HCT116 (cell line): ENCODE data around the gene TSR1. TPM values are rescaled to one million over a fixed set of nuclear protein-coding genes. Genes with fewer than 3 reads are reported as not detected.

Experiments used
- ATAC-seq: fragments of 200-7000 bp; cut with Tn5 transposase; 2 replicates; pipeline ENCODE4 v1.9.1; 2020; ENCODE audit warnings: mild to moderate bottlenecking, moderate library complexity
- BruUV-seq: library from RNA; stranded (reverse); fragments of 400-500 nt; replicated peaks from 2 replicates; lab custom pipeline; 2021; lab: Mats Ljungman, UMichigan
- CTCF ChIA-PET: fragments of 300-600 bp; sonication (Branson Sonifier 250); formaldehyde crosslinking; loops from one replicate; lab custom pipeline; 2021; ENCODE audit warnings: antibody characterized with exemption; lab: Charles Lee
- POLR2A ChIA-PET: fragments of 300-600, 350-600 bp; sonication (Branson Sonifier 250); formaldehyde crosslinking; loops from one replicate; lab custom pipeline; 2021; ENCODE audit warnings: antibody characterized with exemption; lab: Charles Lee
- RAD21 ChIA-PET, 2 experiments: fragments of 300-600 bp; sonication (Branson Sonifier 250); formaldehyde crosslinking; loops; one replicate each; lab custom pipeline; 2023; ENCODE audit warnings: low total read pairs in 2 of 2; ENCODE audit not compliant: uncharacterized antibody in 2 of 2, unreplicated experiment in 2 of 2, low non-redundant PET in 1 of 2; lab: Charles Lee
- DNase-seq: peaks from one replicate; pipeline ENCODE4 v3.0.0-alpha.2; 2010; ENCODE audit warnings: low read depth, low spot score
- H2AFZ ChIP-seq: fragments of 200-600 bp; shearing (Covaris generic), sonication (generic); 2 replicates; pipeline ENCODE4 v1.6.1; 2017; ENCODE audit warnings: low read depth, mixed run types, mixed read lengths, antibody characterized with exemption, low read length; ENCODE audit not compliant: poor library complexity, severe bottlenecking
- H3K27ac ChIP-seq: 2 replicates; pipeline ENCODE4 v1.5.1; 2012; ENCODE audit warnings: low read depth, low read length
- H3K27me3 ChIP-seq: fragments of 200-600 bp; sonication (generic); 2 replicates; pipeline ENCODE4 v1.6.1; 2016; ENCODE audit warnings: mixed run types, low read length, mixed read lengths; ENCODE audit not compliant: insufficient read depth
- H3K36me3 ChIP-seq, 2 experiments: fragments of 200-500 bp in 1 of 2; fragments of 200-600 bp in 1 of 2; sonication (Bioruptor generic) in 1 of 2; sonication (generic) in 1 of 2; 2 replicates each; pipeline versions ENCODE4 v1.5.1 to v1.6.1; 2014 to 2016; ENCODE audit warnings: low read length in 2 of 2, inconsistent platforms in 1 of 2, mixed read lengths in 1 of 2, mixed run types in 1 of 2; ENCODE audit not compliant: insufficient read depth in 2 of 2, control insufficient read depth in 1 of 2
- H3K4me1 ChIP-seq, 2 experiments: fragments of 200-600 bp in 1 of 2; sonication (generic) in 1 of 2; 2 replicates each; pipeline versions ENCODE4 v1.5.1 to v1.6.1; 2012 to 2017; ENCODE audit warnings: low read length in 2 of 2, inconsistent platforms in 1 of 2, mild to moderate bottlenecking in 1 of 2, mixed read lengths in 1 of 2, mixed run types in 1 of 2, moderate library complexity in 1 of 2; ENCODE audit not compliant: insufficient read depth in 2 of 2, control insufficient read depth in 1 of 2
- H3K4me2 ChIP-seq: fragments of 200-600 bp; sonication (generic); 2 replicates; pipeline ENCODE4 v1.6.1; 2017; ENCODE audit warnings: mixed run types, low read length, mixed read lengths
- H3K4me3 ChIP-seq, 2 experiments: fragments of 200-600 bp in 1 of 2; sonication (generic) in 1 of 2; replicated peaks in 1 of 2; 2 replicates each; pipeline ENCODE4 v1.5.1; 2011 to 2016; ENCODE audit warnings: low read length in 2 of 2, control low read depth in 1 of 2, low read depth in 1 of 2, mild to moderate bottlenecking in 1 of 2, mixed read lengths in 1 of 2, mixed run types in 1 of 2
- H3K79me2 ChIP-seq: fragments of 200-600 bp; sonication (generic); 2 replicates; pipeline ENCODE4 v1.6.1; 2017; ENCODE audit warnings: mild to moderate bottlenecking, mixed run types, low read length, moderate library complexity, mixed read lengths; ENCODE audit not compliant: insufficient read depth
- H3K9ac ChIP-seq: fragments of 200-600 bp; sonication (generic); 2 replicates; pipeline ENCODE4 v1.6.1; 2016; ENCODE audit warnings: low read length, mixed read lengths
- H3K9me2 ChIP-seq: fragments of 200-600 bp; sonication (generic), shearing (Covaris generic); 2 replicates; pipeline ENCODE4 v1.6.1; 2017; ENCODE audit warnings: mixed run types, mild to moderate bottlenecking, moderate library complexity; ENCODE audit not compliant: insufficient read depth
- H3K9me3 ChIP-seq, 2 experiments: fragments of 200-500 bp in 1 of 2; fragments of 200-600 bp in 1 of 2; sonication (Bioruptor generic) in 1 of 2; sonication (generic) in 1 of 2; 2 replicates each; pipeline ENCODE4 v1.6.1; 2014 to 2017; ENCODE audit warnings: low read length in 2 of 2, mixed read lengths in 2 of 2, inconsistent platforms in 1 of 2, low read depth in 1 of 2, mild to moderate bottlenecking in 1 of 2, mixed run types in 1 of 2, moderate library complexity in 1 of 2; ENCODE audit not compliant: control insufficient read depth in 1 of 2, insufficient read depth in 1 of 2
- H4K20me1 ChIP-seq: fragments of 200-600 bp; sonication (generic), shearing (Covaris generic); 2 replicates; pipeline ENCODE4 v1.6.1; 2017; ENCODE audit warnings: mixed run types, mild to moderate bottlenecking, moderate library complexity; ENCODE audit not compliant: insufficient read depth
- CBX3 ChIP-seq: IDR thresholded peaks from 2 replicates; pipeline ENCODE4 v1.6.1; 2012; ENCODE audit warnings: low read depth
- EGR1 ChIP-seq: IDR thresholded peaks from 2 replicates; pipeline ENCODE4 v1.6.1; 2012; ENCODE audit warnings: low read depth
- ELF1 ChIP-seq: IDR thresholded peaks from 2 replicates; pipeline ENCODE4 v1.6.1; 2012; ENCODE audit warnings: low read depth, borderline replicate concordance
- EZH2 ChIP-seq: fragments of 200-600 bp; sonication (generic); IDR thresholded peaks from 2 replicates; pipeline ENCODE4 v1.6.1; 2017; ENCODE audit warnings: antibody characterized with exemption, mixed run types
- EZH2phosphoT487 ChIP-seq: fragments of 200-600 bp; IDR thresholded peaks from 2 replicates; pipeline ENCODE4 v1.6.1; 2018; ENCODE audit warnings: antibody characterized with exemption, borderline replicate concordance
- FOSL1 ChIP-seq: IDR thresholded peaks from 2 replicates; pipeline ENCODE4 v1.6.1; 2012; ENCODE audit warnings: low read depth
- JUND ChIP-seq: IDR thresholded peaks from 2 replicates; pipeline ENCODE4 v1.6.1; 2012
- POLR2A ChIP-seq: IDR thresholded peaks from 2 replicates; pipeline ENCODE4 v1.7.0; 2011; ENCODE audit warnings: borderline replicate concordance; ENCODE audit not compliant: insufficient read depth, insufficient read length; ENCODE audit errors: extremely low read depth
- RAD21 ChIP-seq: IDR thresholded peaks from 2 replicates; pipeline ENCODE4 v1.6.1; 2012; ENCODE audit warnings: low read depth, mild to moderate bottlenecking
- SP1 ChIP-seq: IDR thresholded peaks from 2 replicates; pipeline ENCODE4 v1.6.1; 2012; ENCODE audit warnings: low read depth
- SRF ChIP-seq: IDR thresholded peaks from 2 replicates; pipeline ENCODE4 v1.6.1; 2012; ENCODE audit warnings: low read depth
- YY1 ChIP-seq: IDR thresholded peaks from 2 replicates; pipeline ENCODE4 v1.6.1; 2011; ENCODE audit warnings: low read length, low read depth, moderate library complexity, mild to moderate bottlenecking; ENCODE audit not compliant: insufficient replicate concordance; ENCODE audit errors: extremely low read depth
- ZNF274 ChIP-seq: fragments of 200-500 bp; sonication (Bioruptor generic); IDR thresholded peaks from 2 replicates; pipeline ENCODE4 v1.6.1; 2014; ENCODE audit warnings: mild to moderate bottlenecking, low read depth, low read length, inconsistent platforms
- intact Hi-C: fragments of 100-400 bp; cut with micrococcal nuclease; formaldehyde crosslinking; loops from 2 replicates; pipeline ENCODE4 v1.10.0; 2022
- total RNA-seq: library from RNA; stranded (reverse); gene quantifications from one replicate; pipeline ENCODE4 v1.2.1, GENCODE V29; 2021; ENCODE audit not compliant: unreplicated experiment
- TF ChIP-seq, protein P1 (sequence below), 3 experiments: fragments of 200-600 bp in 1 of 3; sonication (generic) in 1 of 3; IDR thresholded peaks in 2 of 3; conservative IDR thresholded peaks in 1 of 3; 2 replicates each; pipeline ENCODE4 v1.5.1; 2012 to 2017; ENCODE audit warnings: low read depth in 2 of 3, low read length in 2 of 3, antibody characterized with exemption in 1 of 3, borderline replicate concordance in 1 of 3, control low read depth in 1 of 3, mild to moderate bottlenecking in 1 of 3, mixed read lengths in 1 of 3, mixed run types in 1 of 3, moderate library complexity in 1 of 3; ENCODE audit not compliant: insufficient read depth in 1 of 3
- TF ChIP-seq, protein P2 (sequence below): IDR thresholded peaks from 2 replicates; pipeline ENCODE4 v1.6.1; 2012; ENCODE audit warnings: low read depth

The TSR1 gene
- total RNA-seq, 1 experiment from 2014 or later: 77.2 TPM

DNA sequence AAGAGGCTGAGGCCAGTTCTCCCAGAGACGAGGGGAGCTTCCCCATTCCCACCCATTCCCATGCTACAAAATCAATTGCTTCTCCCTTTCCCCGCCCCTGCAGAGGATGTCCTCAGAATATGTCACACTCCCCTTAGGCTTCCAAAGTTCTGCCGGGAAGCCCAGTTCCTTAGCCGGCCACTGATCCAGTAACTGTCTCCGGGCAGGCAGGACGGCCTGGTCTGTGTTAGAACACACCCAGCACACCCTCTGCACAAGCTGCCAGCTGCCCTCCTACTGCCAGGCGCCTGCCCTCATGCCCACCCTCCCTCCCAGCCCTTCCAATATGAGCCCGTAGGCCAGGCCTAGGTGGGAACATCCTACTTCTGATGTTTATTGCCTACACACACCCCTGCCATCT is 32.1 kb upstream of the TSR1 start:
- H3K9me3 ChIP-seq: no peaks in the 10 kb centered on the region
- intact Hi-C loops: no loop called here
- no peaks in the 10 kb centered on the region; a peak in 2 of 4 replicates for H3K36me3 ChIP-seq
- no peaks in the 10 kb centered on the region for H3K9me2 ChIP-seq
- ChIA-PET POLR2A (no interaction called here), CTCF (interaction anchor here (3.6 kb wide), 1 partner anchor 48 kb away, joined by 12 read pairs; no protein-coding TSS in a partner anchor), RAD21 (no interaction called here)
- DNase-seq (no peak), ATAC-seq (no peak)
- H3K27me3 ChIP-seq: no peaks in the 10 kb centered on the region
- no peak overlapping the region for H3K27ac ChIP-seq
- no peak overlapping the region for H3K4me3 ChIP-seq
- TF ChIP-seq CBX3 (no peak), YY1 (no peak), ELF1 (no peak), ZNF274 (no peak), POLR2A (no peak), RAD21 (no peak), EZH2 (no peak), FOSL1 (no peak), JUND (no peak), SP1 (no peak), SRF (no peak), EGR1 (no peak), EZH2phosphoT487 (no peak)
- TF ChIP-seq, protein P1, sequence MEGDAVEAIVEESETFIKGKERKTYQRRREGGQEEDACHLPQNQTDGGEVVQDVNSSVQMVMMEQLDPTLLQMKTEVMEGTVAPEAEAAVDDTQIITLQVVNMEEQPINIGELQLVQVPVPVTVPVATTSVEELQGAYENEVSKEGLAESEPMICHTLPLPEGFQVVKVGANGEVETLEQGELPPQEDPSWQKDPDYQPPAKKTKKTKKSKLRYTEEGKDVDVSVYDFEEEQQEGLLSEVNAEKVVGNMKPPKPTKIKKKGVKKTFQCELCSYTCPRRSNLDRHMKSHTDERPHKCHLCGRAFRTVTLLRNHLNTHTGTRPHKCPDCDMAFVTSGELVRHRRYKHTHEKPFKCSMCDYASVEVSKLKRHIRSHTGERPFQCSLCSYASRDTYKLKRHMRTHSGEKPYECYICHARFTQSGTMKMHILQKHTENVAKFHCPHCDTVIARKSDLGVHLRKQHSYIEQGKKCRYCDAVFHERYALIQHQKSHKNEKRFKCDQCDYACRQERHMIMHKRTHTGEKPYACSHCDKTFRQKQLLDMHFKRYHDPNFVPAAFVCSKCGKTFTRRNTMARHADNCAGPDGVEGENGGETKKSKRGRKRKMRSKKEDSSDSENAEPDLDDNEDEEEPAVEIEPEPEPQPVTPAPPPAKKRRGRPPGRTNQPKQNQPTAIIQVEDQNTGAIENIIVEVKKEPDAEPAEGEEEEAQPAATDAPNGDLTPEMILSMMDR (IDR thresholded peaks at IDR 0.05 in 2 of 3, conservative IDR thresholded peaks at IDR 0.05 in 1 of 3; ENCODE audit: borderline replicate concordance in 1 of 3, insufficient read depth in 1 of 3, low read depth in 2 of 3, low read length in 2 of 3): no peak
- TF ChIP-seq, protein P2, sequence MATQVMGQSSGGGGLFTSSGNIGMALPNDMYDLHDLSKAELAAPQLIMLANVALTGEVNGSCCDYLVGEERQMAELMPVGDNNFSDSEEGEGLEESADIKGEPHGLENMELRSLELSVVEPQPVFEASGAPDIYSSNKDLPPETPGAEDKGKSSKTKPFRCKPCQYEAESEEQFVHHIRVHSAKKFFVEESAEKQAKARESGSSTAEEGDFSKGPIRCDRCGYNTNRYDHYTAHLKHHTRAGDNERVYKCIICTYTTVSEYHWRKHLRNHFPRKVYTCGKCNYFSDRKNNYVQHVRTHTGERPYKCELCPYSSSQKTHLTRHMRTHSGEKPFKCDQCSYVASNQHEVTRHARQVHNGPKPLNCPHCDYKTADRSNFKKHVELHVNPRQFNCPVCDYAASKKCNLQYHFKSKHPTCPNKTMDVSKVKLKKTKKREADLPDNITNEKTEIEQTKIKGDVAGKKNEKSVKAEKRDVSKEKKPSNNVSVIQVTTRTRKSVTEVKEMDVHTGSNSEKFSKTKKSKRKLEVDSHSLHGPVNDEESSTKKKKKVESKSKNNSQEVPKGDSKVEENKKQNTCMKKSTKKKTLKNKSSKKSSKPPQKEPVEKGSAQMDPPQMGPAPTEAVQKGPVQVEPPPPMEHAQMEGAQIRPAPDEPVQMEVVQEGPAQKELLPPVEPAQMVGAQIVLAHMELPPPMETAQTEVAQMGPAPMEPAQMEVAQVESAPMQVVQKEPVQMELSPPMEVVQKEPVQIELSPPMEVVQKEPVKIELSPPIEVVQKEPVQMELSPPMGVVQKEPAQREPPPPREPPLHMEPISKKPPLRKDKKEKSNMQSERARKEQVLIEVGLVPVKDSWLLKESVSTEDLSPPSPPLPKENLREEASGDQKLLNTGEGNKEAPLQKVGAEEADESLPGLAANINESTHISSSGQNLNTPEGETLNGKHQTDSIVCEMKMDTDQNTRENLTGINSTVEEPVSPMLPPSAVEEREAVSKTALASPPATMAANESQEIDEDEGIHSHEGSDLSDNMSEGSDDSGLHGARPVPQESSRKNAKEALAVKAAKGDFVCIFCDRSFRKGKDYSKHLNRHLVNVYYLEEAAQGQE: no peak
- no TSS peak for BruUV-seq
- no peak overlapping the region for H3K9ac ChIP-seq
- H2AFZ ChIP-seq: no peak overlapping the region
- no peaks in the 10 kb centered on the region for H3K4me1 ChIP-seq
- no peaks in the 10 kb centered on the region for H3K79me2 ChIP-seq
- no peaks in the 10 kb centered on the region for H4K20me1 ChIP-seq
- H3K4me2 ChIP-seq: no peak overlapping the region
